Activated CD4-positive, alpha-beta T cell treated with anti-CD3 and anti-CD28 coated beads, Interleukin-2, amount 50 U/mL, for 16 hours (primary cell): ENCODE measurements around the gene MCF2L2.
"Not testable (repeated sequence)": the region's sequence is repeated elsewhere in the genome, so short reads cannot be mapped to it uniquely, and the experiment has no call there.

Experiments used
- DNase-seq: peaks from one replicate; pipeline ENCODE4 v3.0.0-alpha.2; 2020

MCF2L2 gene

DNA sequence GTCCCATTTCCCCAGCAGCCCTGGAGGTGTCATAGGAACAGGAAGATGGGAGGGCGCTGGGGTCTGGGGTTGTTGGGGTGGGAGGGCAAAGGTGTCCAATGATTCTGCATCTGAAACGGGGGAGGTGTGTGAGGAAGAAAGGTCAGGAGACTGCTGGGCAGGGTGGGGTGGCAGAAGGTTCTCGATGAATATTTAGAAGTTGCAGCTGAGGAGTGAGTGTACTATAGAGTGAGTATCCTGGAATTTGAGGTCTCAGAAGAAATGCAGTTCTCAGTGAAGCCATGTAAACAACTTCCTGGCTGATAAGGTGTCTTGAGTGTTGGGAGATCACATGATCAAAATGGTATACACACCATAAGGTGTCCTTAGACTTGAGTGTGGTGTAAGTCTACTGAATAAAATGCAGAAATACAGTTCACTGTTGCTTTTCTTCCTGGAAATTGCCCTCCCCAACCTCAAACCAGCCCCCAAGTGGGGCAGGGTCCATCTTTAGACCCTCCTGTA, 165.5 kb downstream of the MCF2L2 start:
- DNase-seq, result no peak

- DNase-seq, result no peak
Observed at GRCh38 chr3:183261151-183261724, 167.2 kb downstream of the MCF2L2 start.

DNA sequence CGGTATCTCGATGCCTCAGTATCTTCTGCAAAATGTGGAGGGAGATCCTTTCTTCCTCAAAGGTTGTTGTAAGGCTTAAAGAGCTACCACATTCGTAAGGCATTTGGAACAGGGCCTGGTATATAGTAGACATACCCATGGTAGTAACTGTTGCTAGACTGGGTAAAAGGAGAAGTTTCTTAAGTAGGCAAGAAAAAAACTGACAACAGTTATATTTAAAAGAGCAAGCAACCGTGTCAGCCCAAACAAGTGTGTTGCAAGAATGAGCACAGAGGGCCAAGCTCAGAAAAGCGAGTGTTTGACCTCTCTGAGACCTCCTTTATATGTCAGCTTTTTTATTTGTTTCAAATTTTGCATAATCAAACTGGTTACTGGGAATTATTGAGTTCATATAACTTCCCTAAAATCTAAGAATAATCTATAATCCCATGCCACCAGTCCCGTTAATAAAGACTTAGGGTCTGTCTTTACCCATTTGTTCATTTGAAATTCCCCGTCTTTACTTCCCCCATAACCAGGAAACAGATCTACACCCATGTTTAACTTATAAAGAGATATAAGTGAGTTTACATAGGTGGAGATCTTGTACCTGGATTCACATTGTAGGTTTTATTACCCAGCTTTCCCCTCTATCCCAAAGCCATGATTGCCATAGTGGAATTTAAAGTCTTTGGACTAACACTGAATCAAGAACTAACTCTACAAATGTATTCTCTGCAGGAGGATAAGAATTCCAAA, 168.1 kb downstream of the MCF2L2 start:
- no peak for DNase-seq

DNA sequence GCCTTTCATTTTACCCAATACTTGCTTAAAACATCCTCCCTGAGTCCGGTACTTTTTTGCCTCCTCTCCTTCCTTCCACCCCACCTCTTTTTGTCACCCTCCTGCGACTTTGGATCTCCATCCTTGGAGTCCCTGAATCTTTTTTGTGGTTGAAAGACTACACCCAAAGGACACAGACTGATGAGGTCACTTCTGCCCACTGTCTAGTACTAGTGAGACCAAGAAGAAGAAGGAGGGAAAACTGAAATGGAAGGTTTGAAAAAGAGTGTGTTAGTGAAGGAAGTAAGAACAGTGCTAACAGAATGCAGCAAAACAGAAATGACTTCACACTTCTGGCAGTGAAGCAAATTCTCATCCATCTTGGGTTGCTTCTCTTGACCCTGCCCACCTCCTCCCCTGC, 168.8 kb downstream of the MCF2L2 start:
- DNase-seq, result no peak

- DNase-seq, result no peak
Observed at GRCh38 chr3:183259087-183259486, 169.3 kb downstream of the MCF2L2 start.

DNA sequence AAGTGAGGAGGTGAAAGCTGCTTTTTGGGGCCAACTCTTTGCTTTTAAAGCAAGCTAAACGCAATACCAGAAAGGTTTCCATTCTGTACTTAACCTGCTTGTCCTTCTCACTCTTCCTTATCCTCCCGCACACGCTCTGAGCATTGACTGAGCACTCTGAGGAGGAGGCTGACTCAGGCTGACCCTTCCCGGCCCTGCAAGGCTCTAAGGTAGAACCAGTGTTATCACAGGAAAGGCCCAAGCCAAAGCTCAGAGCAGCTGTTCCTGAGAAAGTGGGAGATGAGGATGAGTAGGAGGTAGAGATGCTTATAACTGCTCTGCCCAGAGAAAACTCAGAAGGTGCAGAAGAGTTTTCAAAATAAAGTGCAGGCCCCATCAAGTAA, 173.1 kb downstream of the MCF2L2 start:
- DNase-seq, result no peak

- DNase-seq, result peak; percentile 8
Observed at GRCh38 chr3:183254487-183255347, 173.7 kb downstream of the MCF2L2 start.

DNA sequence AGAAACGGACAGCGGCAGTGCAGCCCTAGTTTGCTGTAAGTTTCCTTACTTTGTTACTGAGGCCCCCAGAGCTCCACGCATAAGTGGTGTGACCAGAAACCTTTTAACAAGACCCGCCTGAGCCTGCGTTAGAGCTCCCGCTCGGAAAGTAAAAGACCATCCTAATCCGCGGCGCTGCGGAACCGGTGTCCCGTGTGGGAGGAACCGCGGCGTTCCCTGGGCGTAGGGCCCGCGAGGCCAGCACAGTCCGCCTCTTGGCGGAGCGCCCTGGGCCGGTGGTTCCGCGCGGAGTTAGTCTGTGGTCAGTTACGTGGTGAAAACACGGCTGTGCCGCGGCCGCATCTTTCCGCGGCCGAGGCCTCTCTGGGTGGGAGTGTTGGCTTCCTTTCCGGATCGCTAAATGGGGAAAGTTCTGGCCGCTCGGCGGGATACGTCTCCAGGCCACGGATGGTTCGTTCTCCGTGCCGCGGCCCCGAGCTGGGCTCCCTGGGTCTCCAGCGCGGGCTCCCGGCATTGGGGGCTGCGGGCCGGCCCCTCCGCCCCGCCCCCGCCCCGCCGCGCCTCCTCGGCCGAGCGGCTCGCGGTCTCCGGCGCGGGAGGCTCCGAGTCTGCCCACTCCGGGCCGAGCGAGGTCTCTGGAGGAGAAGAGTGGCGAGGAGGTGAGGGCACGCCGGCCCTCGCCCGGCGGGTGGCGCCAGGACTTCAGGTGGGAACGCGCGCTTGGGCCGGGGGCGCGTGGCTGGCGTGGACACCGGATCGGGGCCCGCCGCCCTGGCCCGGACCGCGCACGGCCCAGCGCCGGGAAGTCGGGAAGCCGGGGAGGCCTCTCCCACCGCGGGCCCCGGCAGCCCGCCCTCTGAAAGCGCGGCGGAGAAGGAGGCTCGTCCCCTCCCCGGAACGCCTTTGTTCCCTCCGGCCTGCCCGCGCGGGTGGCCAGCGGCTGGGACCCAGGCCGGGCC, 174.6 kb downstream of the MCF2L2 start:
- peak; percentile 10 for DNase-seq

DNA sequence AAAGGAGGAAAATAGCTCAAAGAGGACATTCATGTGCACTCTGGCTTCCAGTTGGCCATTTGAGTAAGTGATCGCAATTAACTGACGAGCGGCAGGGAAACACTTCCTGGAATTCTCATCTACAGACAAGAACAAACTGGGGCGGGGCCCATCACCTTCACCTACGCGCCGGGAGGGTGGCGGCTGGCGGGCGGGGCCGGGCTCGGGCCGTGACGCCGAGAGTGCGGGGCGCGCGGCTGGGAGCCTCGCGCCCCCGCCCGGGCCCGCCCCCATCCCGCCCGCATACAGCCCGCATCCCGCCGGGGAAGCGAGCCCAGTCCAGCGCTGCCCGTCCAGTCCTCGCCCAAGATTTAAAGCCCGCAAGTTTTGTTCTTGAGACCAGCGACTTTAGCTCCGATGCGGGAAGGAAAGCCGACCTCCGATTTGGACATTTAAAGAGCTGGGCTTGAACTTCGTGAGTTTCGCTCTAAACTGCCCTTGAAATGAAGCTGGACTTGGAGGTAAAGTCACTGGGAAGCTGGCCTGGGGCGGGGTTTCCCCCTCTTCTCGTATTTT, 175.4 kb downstream of the MCF2L2 start, which contains the start of gene B3GNT5:
Gene B3GNT5, plus strand, starts transcription at position 281 of the 555 bp plus-strand sequence. CDS start 16,546 bp downstream, outside the sequence.
- DNase-seq, result peak; percentile 23

- no peak for DNase-seq
Observed at GRCh38 chr3:183252118-183252782, 176.2 kb downstream of the MCF2L2 start.

DNA sequence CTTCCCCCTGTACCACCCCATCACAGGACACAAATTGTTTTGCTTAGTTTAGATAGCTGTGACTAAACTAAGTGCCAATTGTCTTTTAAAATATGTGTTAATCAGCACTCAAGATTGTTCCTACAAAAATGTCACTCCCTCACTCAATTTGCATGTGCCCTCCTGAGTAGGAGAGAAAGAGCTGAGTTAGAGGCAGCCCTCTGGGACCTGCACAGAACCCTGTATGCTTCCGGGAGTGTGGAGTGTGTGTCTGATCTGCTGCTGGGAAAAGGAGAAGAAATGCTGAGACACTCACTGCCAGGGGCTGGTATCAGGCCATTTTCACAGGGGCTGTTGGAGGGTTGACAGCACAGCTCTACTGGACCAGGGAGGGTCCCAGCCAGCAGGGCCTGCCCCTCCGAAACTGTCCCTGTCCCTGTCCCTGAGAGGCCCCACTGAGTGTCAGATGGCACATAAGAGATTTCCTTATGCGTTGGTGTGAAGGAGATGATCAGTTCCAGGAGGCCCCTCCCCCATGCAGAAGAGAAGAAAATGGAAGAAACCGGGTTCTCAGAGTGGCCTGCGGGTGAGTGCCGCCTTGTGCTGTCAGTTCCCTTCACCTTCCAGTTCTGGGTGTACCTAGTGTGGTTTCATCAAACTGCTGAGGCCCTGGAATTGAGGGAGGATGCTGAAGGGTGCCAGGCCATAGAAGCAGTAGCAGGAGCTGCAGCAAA, 179.3 kb downstream of the MCF2L2 start:
- no peak for DNase-seq

GRCh38 chr3:183247011-183247589, 181.3 kb downstream of the MCF2L2 start:
- DNase-seq, result no peak

GRCh38 chr3:183244981-183245476, 183.4 kb downstream of the MCF2L2 start:
- DNase-seq, result no peak

DNA sequence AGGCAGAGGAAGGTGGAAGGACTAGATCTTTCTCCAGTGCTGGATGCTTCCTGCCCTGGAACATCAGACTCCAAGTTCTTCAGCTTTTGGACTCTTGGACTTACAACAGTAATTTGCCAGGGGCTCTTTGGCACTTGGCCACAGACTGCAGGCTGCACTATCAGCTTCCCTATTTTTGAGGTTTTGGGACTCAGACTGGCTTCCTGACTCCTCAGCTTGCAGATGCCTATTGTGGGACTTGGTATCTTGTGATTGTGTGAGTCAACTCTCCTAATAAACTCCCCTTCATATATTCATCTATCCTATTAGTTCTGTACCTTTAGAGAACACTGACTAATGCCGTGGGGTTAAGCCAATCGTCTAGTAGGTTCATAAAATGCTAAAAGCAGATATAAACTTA, 184.2 kb downstream of the MCF2L2 start:
- DNase-seq, result no peak

GRCh38 chr3:183242431-183242830, 186.0 kb downstream of the MCF2L2 start:
- no peak for DNase-seq

DNA sequence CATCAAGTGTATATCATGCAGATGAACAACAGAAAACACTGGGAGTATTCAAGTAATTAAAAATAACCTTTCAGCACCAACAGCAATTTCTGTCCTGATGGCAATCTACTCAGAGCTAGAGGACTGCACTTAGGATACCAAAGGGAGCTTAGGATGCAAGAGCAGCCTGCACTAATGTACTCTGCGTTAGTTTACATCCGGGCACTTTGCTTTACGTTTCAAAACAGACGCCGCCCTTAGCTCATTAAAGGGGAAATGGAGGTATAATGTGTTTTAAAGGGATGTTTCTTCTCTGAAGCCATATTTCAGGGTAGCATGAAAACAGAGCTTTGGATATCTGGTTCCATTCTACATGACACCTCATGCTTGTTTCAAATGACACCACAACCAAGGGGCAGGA, 189.4 kb downstream of the MCF2L2 start:
- DNase-seq, result no peak

DNA sequence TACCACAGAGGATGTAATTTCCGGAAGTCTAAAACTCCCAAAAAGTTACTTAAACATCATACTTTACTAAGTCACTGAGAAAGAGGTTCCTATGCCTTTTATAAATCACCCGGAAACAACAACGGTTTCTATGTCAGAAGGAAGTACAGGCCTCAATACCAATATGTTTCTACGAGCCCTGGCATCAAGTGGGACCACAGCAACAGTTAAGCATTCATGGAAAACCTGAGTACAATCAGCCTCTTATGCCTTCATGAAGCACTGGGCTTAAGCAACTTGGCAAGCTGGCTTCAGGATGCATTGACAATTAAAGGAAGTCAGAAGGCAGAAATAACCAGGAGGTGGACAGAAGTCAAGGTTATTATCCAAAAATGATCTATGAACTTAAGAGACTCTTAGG, 194.5 kb downstream of the MCF2L2 start:
- DNase-seq, result no peak

DNA sequence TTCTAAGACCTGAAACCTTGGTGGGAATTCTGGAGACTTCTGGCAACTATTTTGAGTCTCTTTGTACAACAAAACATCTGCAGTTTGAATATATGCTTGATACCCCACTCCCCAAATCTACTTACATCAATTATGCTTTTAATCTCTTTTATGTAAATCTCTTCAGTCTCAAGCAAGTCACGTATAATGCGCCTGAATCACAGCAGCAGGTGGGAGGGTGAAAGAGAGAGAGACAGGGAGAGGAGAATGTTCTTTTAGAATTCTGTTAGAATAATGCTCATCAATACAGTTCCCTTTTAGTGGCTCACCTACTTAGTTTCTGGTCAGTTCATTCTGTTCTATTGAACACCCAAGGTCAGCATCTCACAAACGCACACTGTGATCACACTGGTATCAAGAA, 197.6 kb downstream of the MCF2L2 start:
- DNase-seq, result no peak

DNA sequence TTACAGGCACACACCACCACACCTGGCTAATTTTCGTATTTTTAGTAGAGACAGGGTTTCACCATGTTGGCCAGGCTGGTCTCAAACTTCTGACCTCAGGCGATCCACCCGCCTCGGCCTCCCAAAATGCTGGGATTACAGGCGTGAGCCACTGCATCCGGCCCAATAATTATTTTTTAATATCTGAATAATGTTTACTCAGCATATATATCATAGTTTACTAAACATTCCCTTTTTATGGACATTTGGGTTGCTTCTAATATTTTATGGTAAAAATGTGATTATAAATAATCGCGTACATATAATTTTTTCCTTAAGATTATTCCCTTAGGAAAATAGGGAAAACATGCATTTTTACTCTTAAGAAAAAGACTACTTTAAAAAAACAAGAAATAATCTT, 198.2 kb downstream of the MCF2L2 start:
- not testable (repeated sequence) for DNase-seq

DNA sequence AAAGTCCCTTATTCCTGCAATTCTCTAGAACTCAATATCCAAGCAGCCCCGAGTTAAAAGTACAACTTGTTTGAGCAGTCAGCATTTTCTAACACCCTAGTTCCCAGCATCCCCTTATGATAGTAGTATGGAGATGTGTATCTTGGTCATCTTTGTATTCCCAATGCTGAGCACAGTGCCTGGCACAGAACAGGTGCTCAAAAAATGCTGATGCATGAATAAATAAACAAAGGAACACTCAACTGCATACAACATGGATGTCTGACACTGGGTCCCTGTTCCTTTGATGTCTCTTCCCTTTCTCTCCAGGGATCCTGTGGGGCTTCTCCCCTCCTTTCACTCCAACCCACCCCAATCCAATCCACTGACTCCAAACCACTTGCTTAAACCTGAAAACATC, 199.2 kb downstream of the MCF2L2 start:
- DNase-seq, result no peak
